ENCODE results near the gene PRR20A.
"Not testable (repeated sequence)": the region's sequence is repeated elsewhere in the genome, so short reads cannot be mapped to it uniquely, and the experiment has no call there.

Gene PRR20A

GRCh38 chr13:57160332-57160731, 19.6 kb downstream of the PRR20A start, which contains the start of gene PRR20D:
Gene PRR20D (plus strand): TSS chr13:57160632. CDS start chr13:57161019, 387 bp downstream.
- not testable (repeated sequence) for H3K27ac ChIP-seq (ENCODE audit: low read depth, low read length); H3K9ac ChIP-seq (ENCODE audit: low read length); H3K36me3 ChIP-seq (ENCODE audit: control insufficient read depth, insufficient read depth, low read length); H3K4me1 ChIP-seq (ENCODE audit: control insufficient read depth, insufficient read depth, low read length); H3K9me3 ChIP-seq (ENCODE audit: control insufficient read depth, insufficient read depth, low read depth, low read length); H3K27me3 ChIP-seq (ENCODE audit: control insufficient read depth, insufficient read depth, low read length); H3K4me3 ChIP-seq (ENCODE audit: low read depth, low read length)

DNA sequence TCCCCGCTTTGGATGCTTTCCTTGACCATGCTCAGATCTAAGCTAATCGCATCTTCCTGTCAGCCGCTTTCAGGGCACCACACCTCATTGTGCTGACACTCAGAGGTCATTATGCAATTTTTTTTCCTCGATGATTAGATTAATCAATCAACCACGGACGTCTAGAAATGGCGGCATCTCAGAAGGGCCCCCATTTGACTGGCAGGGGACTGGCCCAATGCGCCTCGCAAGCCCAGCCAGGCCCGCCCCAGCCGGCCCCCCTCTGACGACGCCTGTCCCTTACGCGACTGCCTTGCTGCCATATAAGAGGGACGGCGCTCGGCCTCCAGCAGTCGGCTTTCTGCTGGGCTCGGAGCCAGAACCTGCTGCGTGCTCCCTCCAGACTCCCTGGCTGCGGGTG, 26.2 kb downstream of the PRR20A start, which contains the start of gene PRR20E:
Gene PRR20E (plus strand): TSS at position 301 of the 400 bp plus-strand sequence. CDS start 387 bp downstream, outside the sequence.
- not testable (repeated sequence) for H3K27me3 ChIP-seq (ENCODE audit: control insufficient read depth, insufficient read depth, low read length); H3K9ac ChIP-seq (ENCODE audit: low read length); H3K9me3 ChIP-seq (ENCODE audit: control insufficient read depth, insufficient read depth, low read depth, low read length); H3K4me1 ChIP-seq (ENCODE audit: control insufficient read depth, insufficient read depth, low read length); H3K27ac ChIP-seq (ENCODE audit: low read depth, low read length); H3K36me3 ChIP-seq (ENCODE audit: control insufficient read depth, insufficient read depth, low read length); H3K4me3 ChIP-seq (ENCODE audit: low read depth, low read length)

GRCh38 chr13:57191667-57192066, 50.9 kb downstream of the PRR20A start:
- Histone ChIP-seq H3K27ac (ENCODE audit: low read depth, low read length) (no peak overlapping the region), H3K4me1 (ENCODE audit: control insufficient read depth, insufficient read depth, low read length) (no peaks in the 10 kb centered on the region), H3K27me3 (ENCODE audit: control insufficient read depth, insufficient read depth, low read length) (no peaks in the 10 kb centered on the region), H3K4me3 (ENCODE audit: low read depth, low read length) (no peak overlapping the region), H3K36me3 (ENCODE audit: control insufficient read depth, insufficient read depth, low read length) (no peaks in the 10 kb centered on the region), H3K9ac (ENCODE audit: low read length) (no peak overlapping the region), H3K9me3 (ENCODE audit: control insufficient read depth, insufficient read depth, low read depth, low read length) (no peaks in the 10 kb centered on the region)
